Rectal smooth muscle tissue (tissue), 1 donor: Measurements from ENCODE around the gene CAMK2G.
A peak's percentile ranks its signal among the peaks of the same experiment; 100 is the strongest.
"Not testable (repeated sequence)": the region's sequence is repeated elsewhere in the genome, so short reads cannot be mapped to it uniquely, and the experiment has no call there.

Experiments
- H3K27ac ChIP-seq: one replicate; pipeline ENCODE4 v1.7.0; 2013; ENCODE audit warnings: low read depth, low read length, inconsistent platforms
- H3K27me3 ChIP-seq: one replicate; pipeline ENCODE4 v1.7.0; 2013; ENCODE audit warnings: low read length; ENCODE audit not compliant: control insufficient read depth, insufficient read depth
- H3K36me3 ChIP-seq: one replicate; pipeline ENCODE4 v1.7.0; 2013; ENCODE audit warnings: low read length; ENCODE audit not compliant: control insufficient read depth, insufficient read depth
- H3K4me1 ChIP-seq: one replicate; pipeline ENCODE4 v1.7.0; 2013; ENCODE audit warnings: low read length; ENCODE audit not compliant: control insufficient read depth, insufficient read depth
- H3K4me3 ChIP-seq: one replicate; pipeline ENCODE4 v1.7.0; 2013; ENCODE audit warnings: low read length
- H3K9ac ChIP-seq: one replicate; pipeline ENCODE4 v1.7.0; 2013; ENCODE audit warnings: low read length

The CAMK2G gene

GRCh38 chr10:73837072-73837471, 37.3 kb downstream of the CAMK2G start:
- H3K27ac ChIP-seq: peak overlapping the region; percentile 53
- H3K36me3 ChIP-seq: peaks cover 48% of the 10 kb centered on the region
- H3K27me3 ChIP-seq: no peaks in the 10 kb centered on the region
- no peaks in the 10 kb centered on the region for H3K4me1 ChIP-seq
- no peak overlapping the region for H3K4me3 ChIP-seq
- no peak overlapping the region for H3K9ac ChIP-seq

GRCh38 chr10:73836427-73836980, 37.9 kb downstream of the CAMK2G start:
- no peaks in the 10 kb centered on the region for H3K27me3 ChIP-seq
- H3K4me3 ChIP-seq: no peak overlapping the region
- no peak overlapping the region for H3K9ac ChIP-seq
- peaks cover 46% of the 10 kb centered on the region for H3K36me3 ChIP-seq
- no peak overlapping the region for H3K27ac ChIP-seq
- no peaks in the 10 kb centered on the region for H3K4me1 ChIP-seq

GRCh38 chr10:73829090-73829489, 45.3 kb downstream of the CAMK2G start:
- H3K4me1 ChIP-seq, H3K27ac ChIP-seq, H3K27me3 ChIP-seq, H3K9ac ChIP-seq, H3K4me3 ChIP-seq: not testable (repeated sequence)
- H3K36me3 ChIP-seq: peaks cover 25% of the 10 kb centered on the region

GRCh38 chr10:73828161-73828560, 46.2 kb downstream of the CAMK2G start:
- no peak overlapping the region for H3K27ac ChIP-seq
- peaks cover 31% of the 10 kb centered on the region for H3K36me3 ChIP-seq
- no peaks in the 10 kb centered on the region for H3K27me3 ChIP-seq
- no peak overlapping the region for H3K9ac ChIP-seq
- no peaks in the 10 kb centered on the region for H3K4me1 ChIP-seq
- no peak overlapping the region for H3K4me3 ChIP-seq

GRCh38 chr10:73827346-73828089, 46.8 kb downstream of the CAMK2G start:
- Histone ChIP-seq H3K27ac (no peak overlapping the region), H3K9ac (no peak overlapping the region), H3K4me1 (no peaks in the 10 kb centered on the region), H3K27me3 (no peaks in the 10 kb centered on the region), H3K4me3 (no peak overlapping the region), H3K36me3 (peaks cover 31% of the 10 kb centered on the region)

GRCh38 chr10:73824146-73824725, 50.1 kb downstream of the CAMK2G start:
- H3K27me3 ChIP-seq: no peaks in the 10 kb centered on the region
- no peak overlapping the region for H3K9ac ChIP-seq
- H3K36me3 ChIP-seq: peaks cover 30% of the 10 kb centered on the region
- no peak overlapping the region for H3K27ac ChIP-seq
- H3K4me1 ChIP-seq: no peaks in the 10 kb centered on the region
- H3K4me3 ChIP-seq: no peak overlapping the region

GRCh38 chr10:73823391-73823790, 51.0 kb downstream of the CAMK2G start:
- Histone ChIP-seq H3K4me1 (no peaks in the 10 kb centered on the region), H3K9ac (no peak overlapping the region), H3K4me3 (no peak overlapping the region), H3K27ac (no peak overlapping the region), H3K27me3 (no peaks in the 10 kb centered on the region), H3K36me3 (peaks cover 30% of the 10 kb centered on the region)

- no peak overlapping the region for H3K4me3 ChIP-seq
- no peak overlapping the region for H3K27ac ChIP-seq
- no peaks in the 10 kb centered on the region for H3K27me3 ChIP-seq
- H3K4me1 ChIP-seq: no peaks in the 10 kb centered on the region
- H3K36me3 ChIP-seq: peaks cover 34% of the 10 kb centered on the region
- no peak overlapping the region for H3K9ac ChIP-seq
Measured at GRCh38 chr10:73819513-73820093, 54.8 kb downstream of the CAMK2G start.

GRCh38 chr10:73819081-73819480, 55.3 kb downstream of the CAMK2G start:
- no peak overlapping the region for H3K9ac ChIP-seq
- H3K36me3 ChIP-seq: peaks cover 32% of the 10 kb centered on the region
- H3K27me3 ChIP-seq: no peaks in the 10 kb centered on the region
- H3K27ac ChIP-seq: no peak overlapping the region
- no peak overlapping the region for H3K4me3 ChIP-seq
- no peaks in the 10 kb centered on the region for H3K4me1 ChIP-seq

GRCh38 chr10:73818402-73818801, 56.0 kb downstream of the CAMK2G start:
- H3K27ac ChIP-seq: no peak overlapping the region
- no peak overlapping the region for H3K9ac ChIP-seq

GRCh38 chr10:73817826-73818225, 56.5 kb downstream of the CAMK2G start:
- no peaks in the 10 kb centered on the region for H3K4me1 ChIP-seq
- peaks cover 36% of the 10 kb centered on the region for H3K36me3 ChIP-seq
- no peaks in the 10 kb centered on the region for H3K27me3 ChIP-seq
- H3K27ac ChIP-seq: no peak overlapping the region
- no peak overlapping the region for H3K9ac ChIP-seq
- no peak overlapping the region for H3K4me3 ChIP-seq

More at GRCh38 chr10:73818402-73818801, 56.0 kb downstream of the CAMK2G start:
- no peaks in the 10 kb centered on the region for H3K27me3 ChIP-seq
- no peak overlapping the region for H3K4me3 ChIP-seq
- no peaks in the 10 kb centered on the region for H3K4me1 ChIP-seq
- peaks cover 34% of the 10 kb centered on the region for H3K36me3 ChIP-seq

GRCh38 chr10:73816917-73817729, 57.2 kb downstream of the CAMK2G start:
- Histone ChIP-seq H3K4me3 (no peak overlapping the region), H3K27me3 (no peaks in the 10 kb centered on the region), H3K36me3 (peaks cover 36% of the 10 kb centered on the region), H3K27ac (peak overlapping the region; percentile 4), H3K4me1 (no peaks in the 10 kb centered on the region), H3K9ac (no peak overlapping the region)
